ENCODE measurements around the gene LZTS2.

The LZTS2 gene

DNA sequence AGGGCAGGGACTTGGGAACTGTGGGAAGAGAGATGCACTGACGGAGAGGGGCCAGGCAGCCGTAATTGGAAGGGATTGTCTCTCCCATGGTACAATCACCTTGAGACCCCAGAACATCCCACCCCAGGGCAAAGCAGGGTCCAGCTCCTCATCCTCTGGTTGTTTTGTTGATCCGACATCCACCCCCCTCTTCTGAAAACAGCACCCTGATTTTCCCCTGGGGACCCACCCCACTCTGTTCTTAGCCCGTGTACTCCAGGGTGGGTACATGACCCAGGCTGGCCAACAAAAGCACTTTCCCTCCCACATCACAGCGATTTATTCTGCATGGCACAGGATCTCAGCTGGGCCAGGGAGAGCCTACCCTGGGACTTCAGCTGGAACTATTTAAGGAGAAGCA lies 17.2 kb downstream of the LZTS2 start:
- TF ChIP-seq, protein P1, sequence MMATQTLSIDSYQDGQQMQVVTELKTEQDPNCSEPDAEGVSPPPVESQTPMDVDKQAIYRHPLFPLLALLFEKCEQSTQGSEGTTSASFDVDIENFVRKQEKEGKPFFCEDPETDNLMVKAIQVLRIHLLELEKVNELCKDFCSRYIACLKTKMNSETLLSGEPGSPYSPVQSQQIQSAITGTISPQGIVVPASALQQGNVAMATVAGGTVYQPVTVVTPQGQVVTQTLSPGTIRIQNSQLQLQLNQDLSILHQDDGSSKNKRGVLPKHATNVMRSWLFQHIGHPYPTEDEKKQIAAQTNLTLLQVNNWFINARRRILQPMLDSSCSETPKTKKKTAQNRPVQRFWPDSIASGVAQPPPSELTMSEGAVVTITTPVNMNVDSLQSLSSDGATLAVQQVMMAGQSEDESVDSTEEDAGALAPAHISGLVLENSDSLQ (IDR thresholded peaks at IDR 0.05): no peak
- TF ChIP-seq ARNT (IDR thresholded peaks at IDR 0.05) (no peak), TARDBP (IDR thresholded peaks at IDR 0.05) (no peak), NFRKB (IDR thresholded peaks at IDR 0.05) (no peak), SP1 (IDR thresholded peaks at IDR 0.05) (no peak), BHLHE40 (IDR thresholded peaks at IDR 0.05; ENCODE audit: borderline replicate concordance) (no peak), HDGF (IDR thresholded peaks at IDR 0.05; ENCODE audit: borderline replicate concordance) (no peak), CTBP1 (IDR thresholded peaks at IDR 0.05; ENCODE audit: borderline replicate concordance) (no peak), L3MBTL2 (conservative IDR thresholded peaks at IDR 0.05) (no peak), SUZ12 (IDR thresholded peaks at IDR 0.05) (no peak), FOXK2 (IDR thresholded peaks at IDR 0.05) (no peak), FOXA1 (IDR thresholded peaks at IDR 0.05) (no peak), LEF1 (IDR thresholded peaks at IDR 0.05; ENCODE audit: borderline replicate concordance) (no peak), ZNF384 (IDR thresholded peaks at IDR 0.05) (no peak), ELF4 (IDR thresholded peaks at IDR 0.05) (no peak), FOXM1 (IDR thresholded peaks at IDR 0.05; ENCODE audit: borderline replicate concordance) (no peak)
- no peak for DNase-seq (ENCODE audit: extremely low spot score)
- POLR2A ChIA-PET: interaction anchor here (1.7 to 3.4 kb wide), 4 partner anchors 17 to 44 kb away, joined by 4 to 20 read pairs (median 10); partner anchors contain the start of genes KAZALD1 and LZTS2
- CTCF ChIA-PET: interaction anchor here (0.6 to 3.8 kb wide), 7 partner anchors 13 to 87 kb away, joined by 3 to 50 read pairs (median 7); partner anchors contain the start of genes PDZD7 and SFXN3

DNA sequence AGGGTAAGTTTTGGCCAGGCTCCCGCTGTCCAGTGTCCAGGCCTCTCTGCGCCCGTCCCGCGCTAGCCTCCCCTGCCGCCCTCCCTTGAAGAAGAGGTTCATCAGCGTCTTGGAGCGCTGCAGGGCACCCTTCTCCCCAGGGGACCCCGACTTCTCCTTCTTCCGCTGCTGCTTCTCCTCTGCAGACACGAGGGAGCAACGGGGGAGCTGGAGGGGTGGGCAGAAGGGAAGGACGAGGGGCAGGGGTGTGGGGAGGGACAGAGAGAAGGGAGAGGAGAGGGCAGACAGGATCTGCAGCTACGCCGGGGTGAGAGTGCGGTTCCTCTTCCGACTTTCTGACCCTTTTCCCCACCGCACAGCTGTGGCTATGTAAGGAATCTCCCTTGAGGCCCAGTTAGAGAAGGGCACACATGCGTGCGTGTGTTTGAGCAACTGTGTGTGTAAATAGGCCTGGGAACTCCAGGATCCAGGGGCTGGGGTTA lies 18.6 kb downstream of the LZTS2 start:
- ChIA-PET CTCF (interaction anchor here (1.0 to 3.8 kb wide), 9 partner anchors 8 to 71 kb away, joined by 3 to 35 read pairs (median 6); partner anchors contain the start of genes PDZD7 and SFXN3), POLR2A (interaction anchor here (0.9 to 3.4 kb wide), 7 partner anchors 20 to 48 kb away, joined by 3 to 14 read pairs (median 4); partner anchors contain the start of gene KAZALD1)
- no peak for DNase-seq (ENCODE audit: extremely low spot score)
- TF ChIP-seq FOXK2 (IDR thresholded peaks at IDR 0.05): no peak
- no peak for TF ChIP-seq ARNT (IDR thresholded peaks at IDR 0.05)
- TF ChIP-seq HDGF (IDR thresholded peaks at IDR 0.05; ENCODE audit: borderline replicate concordance): no peak

DNA sequence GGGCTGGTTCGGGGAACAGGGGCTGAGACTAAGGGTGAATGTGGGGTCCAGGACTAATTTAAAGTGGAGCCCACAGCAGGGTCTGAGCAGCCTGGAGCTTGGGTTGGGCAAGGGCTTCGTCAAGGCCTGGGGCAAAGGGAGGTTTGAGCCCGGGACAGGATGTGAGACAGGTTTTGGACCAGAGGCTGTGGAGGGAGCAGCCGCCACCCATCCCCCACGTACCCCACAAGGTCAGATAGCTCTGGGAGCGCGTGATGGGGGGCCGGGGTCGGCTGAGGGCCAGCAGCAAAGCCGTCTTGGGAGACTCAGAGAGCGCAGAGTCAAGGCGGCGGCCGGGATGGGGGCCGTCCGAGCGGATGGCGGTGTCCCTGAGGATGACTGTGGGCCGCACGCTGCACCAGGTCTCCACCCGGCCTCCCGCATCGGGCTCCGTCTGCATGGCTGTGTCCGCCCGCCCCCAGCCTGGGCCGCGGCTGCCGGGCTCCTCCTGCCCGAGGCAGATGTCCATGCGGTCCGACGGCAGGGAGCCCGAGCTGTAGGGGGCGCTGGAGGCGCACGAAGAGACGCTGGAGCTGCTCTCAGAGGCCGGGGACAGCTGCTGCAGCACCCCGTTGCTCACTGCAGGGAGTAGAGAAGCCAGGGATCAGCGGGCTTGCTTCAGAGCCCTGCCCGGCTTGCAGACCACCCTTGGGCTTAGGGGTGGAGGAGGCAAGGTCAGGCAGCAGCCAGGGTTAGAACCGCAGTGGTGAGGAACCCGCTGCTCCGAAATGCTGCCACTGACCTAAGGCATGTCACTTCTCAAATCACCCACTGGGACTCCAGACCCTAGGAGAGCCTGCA lies 19.2 kb downstream of the LZTS2 start:
- ChIA-PET POLR2A (interaction anchor here (0.6 to 3.4 kb wide), 12 partner anchors 12 to 106 kb away, joined by 3 to 14 read pairs (median 4); partner anchors contain the start of genes KAZALD1, MRPL43, PDZD7 and SFXN3), CTCF (interaction anchor here (0.7 to 3.8 kb wide), 16 partner anchors 9 to 123 kb away, joined by 3 to 35 read pairs (median 4); partner anchors contain the start of genes KAZALD1, PDZD7 and SFXN3)
- DNase-seq (ENCODE audit: extremely low spot score): peak; percentile 94
- TF ChIP-seq HDGF (IDR thresholded peaks at IDR 0.05; ENCODE audit: borderline replicate concordance): 0 out of 2 replicates have a peak, but pooled peaks have one; percentile 31
- no peak for TF ChIP-seq LEF1 (IDR thresholded peaks at IDR 0.05; ENCODE audit: borderline replicate concordance)
- no peak for TF ChIP-seq FOXM1 (IDR thresholded peaks at IDR 0.05; ENCODE audit: borderline replicate concordance)

DNA sequence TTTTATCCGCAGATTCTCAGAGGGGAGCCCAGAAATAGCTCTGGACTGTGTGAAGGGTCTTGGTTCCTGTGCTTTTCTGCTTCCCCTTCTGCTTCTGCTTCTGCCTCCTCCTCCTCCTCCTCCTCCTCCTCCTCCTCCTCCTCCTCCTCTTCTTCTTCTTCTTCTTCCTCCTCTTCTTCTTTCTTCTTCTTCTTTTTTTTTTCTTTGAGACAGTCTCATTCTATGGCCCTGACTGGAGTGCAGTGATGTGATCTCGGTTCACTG lies 19.8 kb downstream of the LZTS2 start:
- ChIA-PET POLR2A (interaction anchor here (0.6 to 3.4 kb wide), 7 partner anchors 11 to 106 kb away, joined by 3 to 14 read pairs (median 4); partner anchors contain the start of genes KAZALD1, MRPL43, PDZD7 and SFXN3), CTCF (interaction anchor here (0.7 to 3.8 kb wide), 14 partner anchors 9 to 123 kb away, joined by 3 to 35 read pairs (median 5); partner anchors contain the start of genes KAZALD1, PDZD7 and SFXN3)
- TF ChIP-seq HDGF (IDR thresholded peaks at IDR 0.05; ENCODE audit: borderline replicate concordance): no peak
- no peak for TF ChIP-seq SP1 (IDR thresholded peaks at IDR 0.05)
- no peak for TF ChIP-seq FOXK2 (IDR thresholded peaks at IDR 0.05)
- no peak for TF ChIP-seq ZNF384 (IDR thresholded peaks at IDR 0.05)
- no peak for TF ChIP-seq LEF1 (IDR thresholded peaks at IDR 0.05; ENCODE audit: borderline replicate concordance)
- no peak for TF ChIP-seq TARDBP (IDR thresholded peaks at IDR 0.05)
- TF ChIP-seq, protein P1 (IDR thresholded peaks at IDR 0.05): no peak
- no peak for TF ChIP-seq CTBP1 (IDR thresholded peaks at IDR 0.05; ENCODE audit: borderline replicate concordance)
- no peak for TF ChIP-seq NFRKB (IDR thresholded peaks at IDR 0.05)
- TF ChIP-seq SUZ12 (IDR thresholded peaks at IDR 0.05): no peak
- no peak for TF ChIP-seq L3MBTL2 (conservative IDR thresholded peaks at IDR 0.05)
- no peak for DNase-seq (ENCODE audit: extremely low spot score)

DNA sequence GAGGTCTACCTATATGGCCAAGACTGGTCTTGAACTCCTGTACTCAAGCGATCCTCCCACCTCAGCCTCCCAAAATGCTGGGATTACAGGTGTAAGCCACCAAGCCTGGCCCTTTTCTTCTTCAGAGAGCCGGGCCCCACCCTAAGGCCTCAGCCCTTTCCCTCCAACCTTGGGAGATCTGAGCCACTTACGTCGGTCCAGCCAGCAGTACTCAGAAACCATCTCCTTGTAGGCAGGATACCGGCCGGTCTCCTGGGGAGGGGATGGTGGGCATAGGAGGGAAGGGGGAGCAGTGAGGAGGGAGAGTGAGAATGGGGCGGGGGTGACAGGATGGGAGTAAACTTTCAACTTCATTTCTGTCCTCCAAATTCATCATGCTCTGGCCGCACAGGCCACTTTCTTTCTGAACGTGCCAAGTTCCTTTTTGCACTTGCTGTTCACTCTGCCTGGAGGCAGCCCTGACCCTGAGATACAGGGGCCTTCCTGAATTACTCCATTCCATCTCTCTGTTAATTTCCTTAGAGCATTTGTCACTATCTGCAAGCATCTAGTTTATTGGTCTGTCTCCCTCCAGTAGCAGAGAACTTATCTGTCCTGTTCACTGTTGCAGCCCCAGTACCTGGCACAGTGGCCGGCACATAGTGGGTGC lies 20.9 kb downstream of the LZTS2 start:
- ChIA-PET CTCF (interaction anchor here (1.2 to 2.1 kb wide), 2 partner anchors 35 to 53 kb away, joined by 4 read pairs; no protein-coding TSS in a partner anchor), POLR2A (no interaction called here)

More for the DNA sequence above, 20.9 kb downstream of the LZTS2 start:
- DNase-seq (ENCODE audit: extremely low spot score): no peak
- TF ChIP-seq, protein P1 (IDR thresholded peaks at IDR 0.05): no peak
- TF ChIP-seq ZNF384 (IDR thresholded peaks at IDR 0.05) (no peak), CTBP1 (IDR thresholded peaks at IDR 0.05; ENCODE audit: borderline replicate concordance) (no peak), TARDBP (IDR thresholded peaks at IDR 0.05) (no peak), NFRKB (IDR thresholded peaks at IDR 0.05) (no peak), HDGF (IDR thresholded peaks at IDR 0.05; ENCODE audit: borderline replicate concordance) (no peak), FOXM1 (IDR thresholded peaks at IDR 0.05; ENCODE audit: borderline replicate concordance) (no peak), LEF1 (IDR thresholded peaks at IDR 0.05; ENCODE audit: borderline replicate concordance) (no peak), SP1 (IDR thresholded peaks at IDR 0.05) (no peak), FOXK2 (IDR thresholded peaks at IDR 0.05) (no peak), BHLHE40 (IDR thresholded peaks at IDR 0.05; ENCODE audit: borderline replicate concordance) (no peak), ELF4 (IDR thresholded peaks at IDR 0.05) (no peak), FOXA1 (IDR thresholded peaks at IDR 0.05) (no peak)

Measured in HEK293T (cell line).